ENCODE results near the gene PCBD1. TPM values are rescaled to one million over a fixed set of nuclear protein-coding genes. Genes with fewer than 3 reads are reported as not detected.

Gene PCBD1
- total RNA-seq, 2 experiments from 2014 or later: 4.7 to 4.8 TPM

- CTCF ChIA-PET: no interaction called here
- no peaks in the 10 kb centered on the region for H3K4me1 Mint-ChIP-seq (ENCODE audit: low read depth)
- no peaks in the 10 kb centered on the region for H3K9me3 Mint-ChIP-seq
- H3K27me3 Mint-ChIP-seq: no peaks in the 10 kb centered on the region
- no peaks in the 10 kb centered on the region for H3K9me3 ChIP-seq (ENCODE audit: control insufficient read depth in 1 of 2, insufficient read depth in 1 of 2, low read length in 2 of 2)
- H3K36me3 Mint-ChIP-seq (ENCODE audit: low read depth): no peaks in the 10 kb centered on the region
- H3K4me3 Mint-ChIP-seq: no peak overlapping the region
- intact Hi-C loops (cut with DNase I, micrococcal nuclease): no loop called here
- no peaks in the 10 kb centered on the region for H3K27me3 ChIP-seq (ENCODE audit: control insufficient read depth in 1 of 2, insufficient read depth in 2 of 2, low read length in 2 of 2)
- DNase-seq: no peak
- no peak overlapping the region for H3K27ac Mint-ChIP-seq
- ATAC-seq (ENCODE audit: poor library complexity): no peak
- H3K27ac ChIP-seq (ENCODE audit: low read depth in 1 of 2, low read length in 2 of 2): no peak overlapping the region
- POLR2A ChIA-PET: no interaction called here
- no peak overlapping the region for H3K4me3 ChIP-seq (ENCODE audit: low read length)
- no peaks in the 10 kb centered on the region for H3K36me3 ChIP-seq (ENCODE audit: insufficient read depth, low read length)
- no peaks in the 10 kb centered on the region for H3K4me1 ChIP-seq (ENCODE audit: insufficient read depth, low read length)
- no peak for TF ChIP-seq CTCF (IDR thresholded peaks at IDR 0.05)
Observed at GRCh38 chr10:70896551-70896950, 8.2 kb upstream of the PCBD1 start.

- Mint-ChIP-seq H3K9me3 (no peaks in the 10 kb centered on the region), H3K4me3 (no peak overlapping the region), H3K4me1 (ENCODE audit: low read depth) (no peaks in the 10 kb centered on the region), H3K36me3 (ENCODE audit: low read depth) (no peaks in the 10 kb centered on the region), H3K27ac (no peak overlapping the region), H3K27me3 (no peaks in the 10 kb centered on the region)
- no peak for TF ChIP-seq CTCF (IDR thresholded peaks at IDR 0.05)
- DNase-seq: no peak
- Histone ChIP-seq H3K4me3 (ENCODE audit: low read length) (no peak overlapping the region), H3K27me3 (ENCODE audit: control insufficient read depth in 1 of 2, insufficient read depth in 2 of 2, low read length in 2 of 2) (no peaks in the 10 kb centered on the region), H3K36me3 (ENCODE audit: insufficient read depth, low read length) (no peaks in the 10 kb centered on the region), H3K9me3 (ENCODE audit: control insufficient read depth in 1 of 2, insufficient read depth in 1 of 2, low read length in 2 of 2) (no peaks in the 10 kb centered on the region), H3K27ac (ENCODE audit: low read depth in 1 of 2, low read length in 2 of 2) (no peak overlapping the region), H3K4me1 (ENCODE audit: insufficient read depth, low read length) (no peaks in the 10 kb centered on the region)
- ChIA-PET POLR2A (no interaction called here), CTCF (no interaction called here)
- no peak for ATAC-seq (ENCODE audit: poor library complexity)
- intact Hi-C loops (cut with DNase I, micrococcal nuclease): no loop called here
Observed at GRCh38 chr10:70894416-70894815, 6.1 kb upstream of the PCBD1 start.

GRCh38 chr10:70893227-70894006 lies 5.1 kb upstream of the PCBD1 start:
- peaks cover 5% of the 10 kb centered on the region for H3K4me1 Mint-ChIP-seq (ENCODE audit: low read depth)
- Histone ChIP-seq H3K27me3 (ENCODE audit: control insufficient read depth in 1 of 2, insufficient read depth in 2 of 2, low read length in 2 of 2) (no peaks in the 10 kb centered on the region), H3K9me3 (ENCODE audit: control insufficient read depth in 1 of 2, insufficient read depth in 1 of 2, low read length in 2 of 2) (no peaks in the 10 kb centered on the region), H3K36me3 (ENCODE audit: insufficient read depth, low read length) (no peaks in the 10 kb centered on the region), H3K4me3 (ENCODE audit: low read length) (no peak overlapping the region), H3K27ac (ENCODE audit: low read depth in 1 of 2, low read length in 2 of 2) (no peak overlapping the region), H3K4me1 (ENCODE audit: insufficient read depth, low read length) (peaks cover 5% of the 10 kb centered on the region)
- H3K27me3 Mint-ChIP-seq: no peaks in the 10 kb centered on the region
- CTCF ChIA-PET: no interaction called here
- H3K27ac Mint-ChIP-seq: no peak overlapping the region
- H3K9me3 Mint-ChIP-seq: no peaks in the 10 kb centered on the region
- intact Hi-C loops (cut with DNase I, micrococcal nuclease): loop anchor here in 1 of 2 experiments (2.0 kb wide), 1 partner anchor 17 kb away; no protein-coding TSS in a partner anchor
- H3K4me3 Mint-ChIP-seq: no peak overlapping the region
- ATAC-seq (ENCODE audit: poor library complexity) (no peak), DNase-seq (no peak)
- H3K36me3 Mint-ChIP-seq (ENCODE audit: low read depth): no peaks in the 10 kb centered on the region
- POLR2A ChIA-PET: no interaction called here
- no peak for TF ChIP-seq CTCF (IDR thresholded peaks at IDR 0.05)

All from CD4-positive, alpha-beta T cell (primary cell).